Measurements from ENCODE around the gene HOXB5.

HOXB5 gene

DNA sequence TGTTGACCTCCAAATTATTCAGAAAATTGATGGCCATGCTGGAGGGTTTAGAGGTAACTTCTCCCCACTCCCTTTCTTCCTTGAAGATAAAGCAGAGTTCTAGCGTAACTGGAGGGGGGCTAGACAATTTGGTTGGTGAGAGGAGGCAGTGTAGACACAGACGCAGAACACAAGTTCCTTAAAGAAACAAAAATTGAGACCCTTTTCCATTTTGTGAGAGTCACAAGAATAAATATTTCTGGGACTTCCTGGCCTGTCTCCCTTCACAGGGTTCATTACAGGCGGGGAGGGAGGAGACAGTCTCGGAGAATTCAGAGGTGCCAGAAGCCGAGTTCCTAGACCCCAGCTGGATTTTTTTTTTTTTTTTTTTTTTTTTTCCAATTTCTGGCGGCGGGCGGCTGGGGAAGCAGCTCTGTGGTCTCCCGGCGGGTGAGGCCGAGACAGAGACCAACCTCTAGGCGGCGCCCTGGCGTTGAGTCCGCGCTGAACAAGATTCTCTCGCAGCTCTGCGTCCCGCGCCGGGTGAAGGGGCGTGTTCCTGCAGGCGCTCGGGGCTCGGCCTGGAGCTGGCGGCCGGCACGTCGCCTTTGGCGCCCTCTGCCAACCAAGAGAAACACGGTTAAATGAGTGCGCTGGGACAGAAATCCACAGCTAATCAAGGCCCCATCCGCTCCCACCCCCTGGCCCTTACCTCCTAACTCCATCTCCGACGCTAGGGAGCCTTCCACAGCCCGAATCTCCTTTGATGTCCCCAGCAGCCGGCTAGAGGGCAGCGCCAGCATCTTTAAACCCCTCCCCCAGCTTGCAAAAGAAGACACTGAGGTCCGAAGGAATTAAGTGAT is 42.8 kb upstream of the HOXB5 start:
- Histone ChIP-seq H3K23ac (ENCODE audit: low read length) (no peak overlapping the region), H4K8ac (ENCODE audit: low read depth, low read length) (no peak overlapping the region), H3K14ac (ENCODE audit: low read length) (no peak overlapping the region), H3K18ac (ENCODE audit: low read length) (no peak overlapping the region), H3K9me3 (ENCODE audit: insufficient read depth, low read depth, low read length) (peaks cover 4% of the 10 kb centered on the region), H4K12ac (ENCODE audit: low read depth, low read length) (no peak overlapping the region), H3K27ac (ENCODE audit: low read depth, low read length) (no peak overlapping the region), H2AK5ac (ENCODE audit: low read length) (no peak overlapping the region), H2BK5ac (ENCODE audit: low read depth, low read length, poor library complexity) (no peak overlapping the region), H3K79me2 (ENCODE audit: control insufficient read depth, insufficient read depth, low read length, poor library complexity) (no peaks in the 10 kb centered on the region), H3K9ac (ENCODE audit: low read length) (no peak overlapping the region), H3K4ac (ENCODE audit: low read depth, low read length) (no peak overlapping the region), H3K4me3 (ENCODE audit: low read depth, low read length) (no peak overlapping the region), H3K4me1 (ENCODE audit: control insufficient read depth in 1 of 2, insufficient read depth in 2 of 2, low read length in 2 of 2) (peaks cover 0 to 6% of the 10 kb centered on the region in 2 experiments), H3K79me1 (ENCODE audit: low read length) (no peaks in the 10 kb centered on the region), H3K4me2 (ENCODE audit: low read length) (peak overlapping the region; percentile 30), H3K27me3 (ENCODE audit: insufficient read depth, low read length) (peaks cover 85% of the 10 kb centered on the region), H4K91ac (ENCODE audit: low read depth, low read length) (no peak overlapping the region), H2BK12ac (ENCODE audit: low read length) (no peak overlapping the region), H2BK120ac (ENCODE audit: insufficient read depth, low read length, poor library complexity) (no peak overlapping the region), H2AFZ (ENCODE audit: insufficient read depth, low read length, poor library complexity) (no peak overlapping the region), H3K36me3 (ENCODE audit: control insufficient read depth in 1 of 2, insufficient read depth in 2 of 2, low read length in 2 of 2) (peaks cover 0 to 2% of the 10 kb centered on the region in 2 experiments)
- no CpG with 5 or more reads among the region's 39 CpGs for WGBS (ENCODE audit: extremely low coverage, insufficient coverage, insufficient read length)
- DNase-seq, result peak; percentile 77 to 85

DNA sequence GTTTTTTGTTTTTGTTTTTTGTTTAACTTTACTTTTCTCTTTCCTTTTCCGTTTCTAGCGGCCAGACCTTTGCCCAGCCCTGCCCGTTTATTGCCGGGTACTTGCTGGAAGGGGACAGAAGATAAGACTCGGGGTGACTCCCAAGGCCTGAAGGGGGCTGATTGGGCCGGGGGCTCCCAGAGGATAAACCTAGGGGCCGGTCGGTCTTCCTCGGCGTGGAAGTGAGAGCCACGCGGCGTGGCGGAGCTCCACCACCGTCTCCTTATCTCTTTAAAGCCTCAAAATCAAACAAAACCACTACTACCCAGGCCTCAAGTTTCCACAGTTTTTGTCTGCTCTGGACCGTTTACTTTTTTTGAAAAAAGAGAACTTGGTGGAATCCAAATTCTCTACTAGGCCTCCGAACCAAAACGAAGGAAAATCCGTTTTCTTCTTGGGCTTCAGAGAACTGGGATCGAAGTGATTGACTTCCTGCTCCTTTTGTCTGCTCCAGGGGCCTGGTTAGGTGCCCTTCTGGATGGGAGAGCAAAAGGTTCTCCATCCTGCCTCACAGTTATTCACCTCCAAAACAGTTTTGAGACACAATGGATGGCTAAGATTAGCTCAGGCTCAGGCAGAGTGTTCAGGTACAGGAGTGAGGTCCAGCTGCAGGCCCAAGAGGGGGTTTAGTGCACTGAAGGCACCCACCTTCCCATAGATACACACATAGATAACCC is 41.1 kb upstream of the HOXB5 start:
- Histone ChIP-seq H3K18ac (ENCODE audit: low read length) (no peak overlapping the region), H2AK5ac (ENCODE audit: low read length) (no peak overlapping the region), H3K4me3 (ENCODE audit: low read depth, low read length) (no peak overlapping the region), H3K79me2 (ENCODE audit: control insufficient read depth, insufficient read depth, low read length, poor library complexity) (no peaks in the 10 kb centered on the region), H3K4me2 (ENCODE audit: low read length) (no peak overlapping the region), H3K4ac (ENCODE audit: low read depth, low read length) (no peak overlapping the region), H3K9ac (ENCODE audit: low read length) (no peak overlapping the region), H3K9me3 (ENCODE audit: insufficient read depth, low read depth, low read length) (peaks cover 4% of the 10 kb centered on the region), H2AFZ (ENCODE audit: insufficient read depth, low read length, poor library complexity) (no peak overlapping the region), H3K4me1 (ENCODE audit: control insufficient read depth in 1 of 2, insufficient read depth in 2 of 2, low read length in 2 of 2) (peaks cover 0 to 6% of the 10 kb centered on the region in 2 experiments), H2BK5ac (ENCODE audit: low read depth, low read length, poor library complexity) (no peak overlapping the region), H2BK120ac (ENCODE audit: insufficient read depth, low read length, poor library complexity) (no peak overlapping the region), H3K27ac (ENCODE audit: low read depth, low read length) (no peak overlapping the region), H2BK12ac (ENCODE audit: low read length) (no peak overlapping the region), H4K12ac (ENCODE audit: low read depth, low read length) (no peak overlapping the region), H3K79me1 (ENCODE audit: low read length) (no peaks in the 10 kb centered on the region), H3K36me3 (ENCODE audit: control insufficient read depth in 1 of 2, insufficient read depth in 2 of 2, low read length in 2 of 2) (peaks cover 0 to 2% of the 10 kb centered on the region in 2 experiments), H3K14ac (ENCODE audit: low read length) (no peak overlapping the region), H4K91ac (ENCODE audit: low read depth, low read length) (no peak overlapping the region), H3K27me3 (ENCODE audit: insufficient read depth, low read length) (peaks cover 85% of the 10 kb centered on the region), H3K23ac (ENCODE audit: low read length) (no peak overlapping the region), H4K8ac (ENCODE audit: low read depth, low read length) (no peak overlapping the region)
- WGBS (ENCODE audit: extremely low coverage, insufficient coverage, insufficient read length), result no CpG with 5 or more reads among the region's 20 CpGs
- no peak for DNase-seq

DNA sequence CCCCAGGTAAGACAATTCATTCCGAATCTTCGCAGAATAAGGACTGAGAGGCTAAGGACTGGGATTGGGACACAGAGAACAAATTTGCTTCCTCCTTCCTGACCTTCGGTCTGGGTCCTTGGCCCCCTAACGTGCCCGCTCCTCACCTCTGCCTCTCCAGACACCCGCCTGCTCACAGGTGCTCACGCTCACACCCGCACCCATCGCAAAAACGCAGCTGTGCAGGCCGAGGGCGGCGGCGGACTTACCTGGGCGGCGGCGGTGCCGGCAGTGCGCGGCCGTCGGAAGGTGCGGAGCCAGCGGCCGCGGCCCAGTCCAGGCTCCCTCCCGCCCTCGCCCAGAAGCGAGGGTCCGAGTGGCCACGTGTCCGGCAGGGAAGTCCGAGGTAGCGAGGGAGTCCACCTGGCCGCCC is 39.7 kb upstream of the HOXB5 start:
- Histone ChIP-seq H3K4me3 (ENCODE audit: low read depth, low read length) (peak overlapping the region; percentile 16), H3K27me3 (ENCODE audit: insufficient read depth, low read length) (peaks cover 86% of the 10 kb centered on the region), H4K8ac (ENCODE audit: low read depth, low read length) (no peak overlapping the region), H3K18ac (ENCODE audit: low read length) (no peak overlapping the region), H2AFZ (ENCODE audit: insufficient read depth, low read length, poor library complexity) (no peak overlapping the region), H2AK5ac (ENCODE audit: low read length) (no peak overlapping the region), H3K9me3 (ENCODE audit: insufficient read depth, low read depth, low read length) (peaks cover 6% of the 10 kb centered on the region), H4K12ac (ENCODE audit: low read depth, low read length) (no peak overlapping the region), H3K79me2 (ENCODE audit: control insufficient read depth, insufficient read depth, low read length, poor library complexity) (no peaks in the 10 kb centered on the region), H3K4me2 (ENCODE audit: low read length) (peak overlapping the region; percentile 29), H2BK120ac (ENCODE audit: insufficient read depth, low read length, poor library complexity) (no peak overlapping the region), H3K4me1 (ENCODE audit: control insufficient read depth in 1 of 2, insufficient read depth in 2 of 2, low read length in 2 of 2) (peaks cover 0 to 6% of the 10 kb centered on the region in 2 experiments), H3K4ac (ENCODE audit: low read depth, low read length) (no peak overlapping the region), H3K36me3 (ENCODE audit: control insufficient read depth in 1 of 2, insufficient read depth in 2 of 2, low read length in 2 of 2) (peaks cover 0 to 2% of the 10 kb centered on the region in 2 experiments), H3K9ac (ENCODE audit: low read length) (no peak overlapping the region), H3K23ac (ENCODE audit: low read length) (no peak overlapping the region), H2BK12ac (ENCODE audit: low read length) (no peak overlapping the region), H3K27ac (ENCODE audit: low read depth, low read length) (no peak overlapping the region), H4K91ac (ENCODE audit: low read depth, low read length) (no peak overlapping the region), H2BK5ac (ENCODE audit: low read depth, low read length, poor library complexity) (no peak overlapping the region), H3K79me1 (ENCODE audit: low read length) (no peaks in the 10 kb centered on the region), H3K14ac (ENCODE audit: low read length) (no peak overlapping the region)
- no peak for DNase-seq
- WGBS (ENCODE audit: extremely low coverage, insufficient coverage, insufficient read length), result no CpG with 5 or more reads among the region's 35 CpGs

DNA sequence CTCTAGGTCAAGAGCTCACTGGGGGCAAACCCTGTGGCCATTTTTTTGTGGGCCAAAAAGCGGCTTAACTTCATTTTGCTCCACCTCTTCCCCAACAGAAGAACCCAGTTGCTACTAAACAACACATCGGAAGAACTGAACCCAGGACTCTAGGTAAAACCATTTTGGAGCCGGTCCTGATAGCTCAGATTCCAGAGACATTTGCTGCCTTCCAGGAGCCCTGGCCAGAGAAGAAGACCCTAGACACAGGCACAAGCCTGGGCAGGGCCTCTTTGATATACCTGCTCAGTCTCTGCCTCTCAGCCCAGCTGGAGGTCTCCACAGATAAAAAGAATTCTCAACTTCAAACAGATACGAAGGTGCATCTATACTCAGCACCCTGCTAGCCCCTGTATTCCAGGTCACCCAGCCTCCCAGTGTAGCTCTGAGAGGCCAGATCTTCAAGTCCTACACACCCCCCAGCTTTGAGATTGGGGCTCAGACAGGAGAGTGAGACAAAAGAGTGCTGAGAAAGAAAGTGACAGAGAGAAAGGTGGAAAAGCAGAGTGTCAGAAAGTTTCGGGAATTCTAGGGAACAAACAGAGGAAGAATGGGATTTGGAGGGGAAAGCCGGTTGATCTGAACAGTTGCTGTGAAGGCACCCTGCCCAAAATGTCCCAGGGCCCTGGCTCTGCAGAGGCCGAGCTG is 39.1 kb upstream of the HOXB5 start:
- Histone ChIP-seq H2BK12ac (ENCODE audit: low read length) (no peak overlapping the region), H2BK5ac (ENCODE audit: low read depth, low read length, poor library complexity) (no peak overlapping the region), H3K79me2 (ENCODE audit: control insufficient read depth, insufficient read depth, low read length, poor library complexity) (no peaks in the 10 kb centered on the region), H4K12ac (ENCODE audit: low read depth, low read length) (no peak overlapping the region), H4K8ac (ENCODE audit: low read depth, low read length) (no peak overlapping the region), H3K27me3 (ENCODE audit: insufficient read depth, low read length) (peaks cover 88% of the 10 kb centered on the region), H3K4me2 (ENCODE audit: low read length) (no peak overlapping the region), H3K9ac (ENCODE audit: low read length) (no peak overlapping the region), H4K91ac (ENCODE audit: low read depth, low read length) (no peak overlapping the region), H3K18ac (ENCODE audit: low read length) (no peak overlapping the region), H2AK5ac (ENCODE audit: low read length) (no peak overlapping the region), H2BK120ac (ENCODE audit: insufficient read depth, low read length, poor library complexity) (no peak overlapping the region), H3K4me3 (ENCODE audit: low read depth, low read length) (no peak overlapping the region), H2AFZ (ENCODE audit: insufficient read depth, low read length, poor library complexity) (no peak overlapping the region), H3K4ac (ENCODE audit: low read depth, low read length) (no peak overlapping the region), H3K23ac (ENCODE audit: low read length) (no peak overlapping the region), H3K4me1 (ENCODE audit: control insufficient read depth in 1 of 2, insufficient read depth in 2 of 2, low read length in 2 of 2) (peaks cover 0 to 6% of the 10 kb centered on the region in 2 experiments), H3K27ac (ENCODE audit: low read depth, low read length) (no peak overlapping the region), H3K14ac (ENCODE audit: low read length) (no peak overlapping the region), H3K9me3 (ENCODE audit: insufficient read depth, low read depth, low read length) (peaks cover 6% of the 10 kb centered on the region), H3K36me3 (ENCODE audit: control insufficient read depth in 1 of 2, insufficient read depth in 2 of 2, low read length in 2 of 2) (peaks cover 0 to 2% of the 10 kb centered on the region in 2 experiments), H3K79me1 (ENCODE audit: low read length) (no peaks in the 10 kb centered on the region)
- no peak for DNase-seq
- WGBS (ENCODE audit: extremely low coverage, insufficient coverage, insufficient read length), result no CpG with 5 or more reads among the region's 7 CpGs

All from trophoblast cell (in vitro differentiated cells and primary cell).